Measurements from ENCODE around the gene EML5. TPM values are rescaled to one million over a fixed set of nuclear protein-coding genes. Genes with fewer than 3 reads are reported as not detected.

Gene EML5
- under 0.01 TPM in 1 of 2 replicates, not detected in the other for total RNA-seq (2012; rRNA removed)

- H3K4me1 ChIP-seq (ENCODE audit: control insufficient read depth, insufficient read depth, low read length), result peaks cover 4% of the 10 kb centered on the region
- H3K9me3 ChIP-seq (replicated peaks; ENCODE audit: low read length), result no peaks in the 10 kb centered on the region
- H3K27me3 ChIP-seq (ENCODE audit: control insufficient read depth, insufficient read depth, low read length), result peaks cover 25% of the 10 kb centered on the region
- H3K4me3 ChIP-seq (ENCODE audit: low read length), result peak within 1 kb of the TSS; percentile 85
- H3K36me3 ChIP-seq (ENCODE audit: insufficient read depth, low read length), result no peaks in the 10 kb centered on the region
- H3K4me2 ChIP-seq (ENCODE audit: low read length), result peak within 1 kb of the TSS; percentile 97
- H3K9ac ChIP-seq (ENCODE audit: low read depth, low read length), result peak within 1 kb of the TSS; percentile 26
Measured at GRCh38 chr14:88792473-88793258, at the start of gene EML5. EML5 (minus strand) TSS chr14:88792953; CDS start chr14:88792503, 450 bp downstream.

- H3K36me3 ChIP-seq (ENCODE audit: insufficient read depth, low read length), result peaks cover 16% of the 10 kb centered on the region
- no peak overlapping the region for H3K9ac ChIP-seq (ENCODE audit: low read depth, low read length)
- H3K9me3 ChIP-seq (replicated peaks; ENCODE audit: low read length), result no peaks in the 10 kb centered on the region
- H3K4me1 ChIP-seq (ENCODE audit: control insufficient read depth, insufficient read depth, low read length), result peaks cover 11% of the 10 kb centered on the region
- H3K27me3 ChIP-seq (ENCODE audit: control insufficient read depth, insufficient read depth, low read length), result no peaks in the 10 kb centered on the region
- H3K4me2 ChIP-seq (ENCODE audit: low read length), result no peak overlapping the region
- H3K4me3 ChIP-seq (ENCODE audit: low read length), result no peak overlapping the region
Measured at GRCh38 chr14:88842414-88842813, 49.7 kb upstream of the EML5 start.

GRCh38 chr14:88841741-88842140 lies 49.0 kb upstream of the EML5 start:
- peaks cover 11% of the 10 kb centered on the region for H3K4me1 ChIP-seq (ENCODE audit: control insufficient read depth, insufficient read depth, low read length)
- no peak overlapping the region for H3K4me2 ChIP-seq (ENCODE audit: low read length)
- H3K36me3 ChIP-seq (ENCODE audit: insufficient read depth, low read length), result peaks cover 13% of the 10 kb centered on the region
- no peak overlapping the region for H3K4me3 ChIP-seq (ENCODE audit: low read length)
- no peaks in the 10 kb centered on the region for H3K9me3 ChIP-seq (replicated peaks; ENCODE audit: low read length)
- no peak overlapping the region for H3K9ac ChIP-seq (ENCODE audit: low read depth, low read length)
- no peaks in the 10 kb centered on the region for H3K27me3 ChIP-seq (ENCODE audit: control insufficient read depth, insufficient read depth, low read length)

GRCh38 chr14:88840926-88841325 lies 48.2 kb upstream of the EML5 start:
- peaks cover 15% of the 10 kb centered on the region for H3K4me1 ChIP-seq (ENCODE audit: control insufficient read depth, insufficient read depth, low read length)
- no peaks in the 10 kb centered on the region for H3K9me3 ChIP-seq (replicated peaks; ENCODE audit: low read length)
- no peaks in the 10 kb centered on the region for H3K27me3 ChIP-seq (ENCODE audit: control insufficient read depth, insufficient read depth, low read length)
- no peak overlapping the region for H3K4me2 ChIP-seq (ENCODE audit: low read length)
- no peak overlapping the region for H3K9ac ChIP-seq (ENCODE audit: low read depth, low read length)
- H3K4me3 ChIP-seq (ENCODE audit: low read length), result no peak overlapping the region
- H3K36me3 ChIP-seq (ENCODE audit: insufficient read depth, low read length), result peaks cover 8% of the 10 kb centered on the region

- Histone ChIP-seq H3K4me2 (ENCODE audit: low read length) (no peak overlapping the region), H3K4me3 (ENCODE audit: low read length) (no peak overlapping the region), H3K4me1 (ENCODE audit: control insufficient read depth, insufficient read depth, low read length) (peaks cover 40% of the 10 kb centered on the region), H3K36me3 (ENCODE audit: insufficient read depth, low read length) (peaks cover 8% of the 10 kb centered on the region), H3K9me3 (replicated peaks; ENCODE audit: low read length) (no peaks in the 10 kb centered on the region), H3K9ac (ENCODE audit: low read depth, low read length) (no peak overlapping the region), H3K27me3 (ENCODE audit: control insufficient read depth, insufficient read depth, low read length) (no peaks in the 10 kb centered on the region)
Measured at GRCh38 chr14:88838015-88838414, 45.3 kb upstream of the EML5 start.

GRCh38 chr14:88837495-88837894 lies 44.7 kb upstream of the EML5 start:
- Histone ChIP-seq H3K27me3 (ENCODE audit: control insufficient read depth, insufficient read depth, low read length) (no peaks in the 10 kb centered on the region), H3K4me3 (ENCODE audit: low read length) (no peak overlapping the region), H3K9ac (ENCODE audit: low read depth, low read length) (no peak overlapping the region), H3K4me2 (ENCODE audit: low read length) (no peak overlapping the region), H3K9me3 (replicated peaks; ENCODE audit: low read length) (no peaks in the 10 kb centered on the region), H3K36me3 (ENCODE audit: insufficient read depth, low read length) (peaks cover 8% of the 10 kb centered on the region), H3K4me1 (ENCODE audit: control insufficient read depth, insufficient read depth, low read length) (peaks cover 40% of the 10 kb centered on the region)

GRCh38 chr14:88835661-88836060 lies 42.9 kb upstream of the EML5 start:
- peak overlapping the region; percentile 64 for H3K9ac ChIP-seq (ENCODE audit: low read depth, low read length)
- peaks cover under 1% of the 10 kb centered on the region for H3K36me3 ChIP-seq (ENCODE audit: insufficient read depth, low read length)
- peaks cover 49% of the 10 kb centered on the region for H3K4me1 ChIP-seq (ENCODE audit: control insufficient read depth, insufficient read depth, low read length)
- no peaks in the 10 kb centered on the region for H3K9me3 ChIP-seq (replicated peaks; ENCODE audit: low read length)
- peak overlapping the region; percentile 58 for H3K4me2 ChIP-seq (ENCODE audit: low read length)
- H3K27me3 ChIP-seq (ENCODE audit: control insufficient read depth, insufficient read depth, low read length), result no peaks in the 10 kb centered on the region
- H3K4me3 ChIP-seq (ENCODE audit: low read length), result no peak overlapping the region

GRCh38 chr14:88834883-88835431 lies 42.2 kb upstream of the EML5 start:
- Histone ChIP-seq H3K4me2 (ENCODE audit: low read length) (peak overlapping the region; percentile 58), H3K27me3 (ENCODE audit: control insufficient read depth, insufficient read depth, low read length) (no peaks in the 10 kb centered on the region), H3K4me1 (ENCODE audit: control insufficient read depth, insufficient read depth, low read length) (peaks cover 52% of the 10 kb centered on the region), H3K4me3 (ENCODE audit: low read length) (no peak overlapping the region), H3K9me3 (replicated peaks; ENCODE audit: low read length) (no peaks in the 10 kb centered on the region), H3K36me3 (ENCODE audit: insufficient read depth, low read length) (no peaks in the 10 kb centered on the region), H3K9ac (ENCODE audit: low read depth, low read length) (peak overlapping the region; percentile 64)

GRCh38 chr14:88831284-88831683 lies 38.5 kb upstream of the EML5 start:
- peaks cover 55% of the 10 kb centered on the region for H3K4me1 ChIP-seq (ENCODE audit: control insufficient read depth, insufficient read depth, low read length)
- no peaks in the 10 kb centered on the region for H3K9me3 ChIP-seq (replicated peaks; ENCODE audit: low read length)
- H3K36me3 ChIP-seq (ENCODE audit: insufficient read depth, low read length), result no peaks in the 10 kb centered on the region
- H3K4me2 ChIP-seq (ENCODE audit: low read length), result no peak overlapping the region
- H3K9ac ChIP-seq (ENCODE audit: low read depth, low read length), result no peak overlapping the region
- no peaks in the 10 kb centered on the region for H3K27me3 ChIP-seq (ENCODE audit: control insufficient read depth, insufficient read depth, low read length)
- H3K4me3 ChIP-seq (ENCODE audit: low read length), result no peak overlapping the region

- no peak overlapping the region for H3K4me3 ChIP-seq (ENCODE audit: low read length)
- no peaks in the 10 kb centered on the region for H3K27me3 ChIP-seq (ENCODE audit: control insufficient read depth, insufficient read depth, low read length)
- peaks cover 46% of the 10 kb centered on the region for H3K4me1 ChIP-seq (ENCODE audit: control insufficient read depth, insufficient read depth, low read length)
- no peaks in the 10 kb centered on the region for H3K36me3 ChIP-seq (ENCODE audit: insufficient read depth, low read length)
- H3K9ac ChIP-seq (ENCODE audit: low read depth, low read length), result no peak overlapping the region
- H3K4me2 ChIP-seq (ENCODE audit: low read length), result no peak overlapping the region
- no peaks in the 10 kb centered on the region for H3K9me3 ChIP-seq (replicated peaks; ENCODE audit: low read length)
Measured at GRCh38 chr14:88829685-88830302, 37.0 kb upstream of the EML5 start.

- no peak overlapping the region for H3K9ac ChIP-seq (ENCODE audit: low read depth, low read length)
- H3K36me3 ChIP-seq (ENCODE audit: insufficient read depth, low read length), result no peaks in the 10 kb centered on the region
- peaks cover 39% of the 10 kb centered on the region for H3K4me1 ChIP-seq (ENCODE audit: control insufficient read depth, insufficient read depth, low read length)
- no peak overlapping the region for H3K4me3 ChIP-seq (ENCODE audit: low read length)
- H3K27me3 ChIP-seq (ENCODE audit: control insufficient read depth, insufficient read depth, low read length), result no peaks in the 10 kb centered on the region
- H3K9me3 ChIP-seq (replicated peaks; ENCODE audit: low read length), result no peaks in the 10 kb centered on the region
- H3K4me2 ChIP-seq (ENCODE audit: low read length), result no peak overlapping the region
Measured at GRCh38 chr14:88829188-88829587, 36.4 kb upstream of the EML5 start.
